MCF 10A (cell line): Measurements from ENCODE around the gene H6PD. TPM values are rescaled to one million over a fixed set of nuclear protein-coding genes. Genes with fewer than 3 reads are reported as not detected.

Experiments
- BruUV-seq: library from RNA; stranded (reverse); fragments of 400-500 nt; replicated peaks from 2 replicates; lab custom pipeline; 2021; lab: Mats Ljungman, UMichigan
- CTCF ChIA-PET: fragments of 300-600 bp; sonication (Branson Sonifier 250); formaldehyde crosslinking; extraction: SDS; loops from one replicate; lab custom pipeline; 2021; ENCODE audit warnings: antibody characterized with exemption, inconsistent platforms; lab: Yijun Ruan, JAX
- POLR2A ChIA-PET: fragments of 300-600, 350-650 bp; sonication (Branson Sonifier 250); formaldehyde crosslinking; extraction: SDS; loops from one replicate; lab custom pipeline; 2020; ENCODE audit warnings: antibody characterized with exemption, inconsistent platforms; lab: Yijun Ruan, JAX
- DNase-seq: peaks from one replicate; pipeline ENCODE4 v3.0.0-alpha.2; 2018; ENCODE audit not compliant: unreplicated experiment
- H3K27ac Mint-ChIP-seq: one replicate; pipeline ENCODE4 v1.8.0; 2022; ENCODE audit warnings: mild to moderate bottlenecking, low read depth, mixed read lengths; ENCODE audit not compliant: unreplicated experiment
- H3K27me3 Mint-ChIP-seq: one replicate; pipeline ENCODE4 v1.8.0; 2022; ENCODE audit warnings: mixed read lengths; ENCODE audit not compliant: insufficient read depth, unreplicated experiment
- H3K36me3 Mint-ChIP-seq: one replicate; pipeline ENCODE4 v1.8.0; 2022; ENCODE audit warnings: mild to moderate bottlenecking, moderate library complexity, mixed read lengths; ENCODE audit not compliant: insufficient read depth, unreplicated experiment
- H3K4me1 Mint-ChIP-seq: one replicate; pipeline ENCODE4 v1.8.0; 2022; ENCODE audit warnings: mixed read lengths; ENCODE audit not compliant: insufficient read depth, unreplicated experiment
- H3K4me3 Mint-ChIP-seq: one replicate; pipeline ENCODE4 v1.8.0; 2022; ENCODE audit warnings: mild to moderate bottlenecking, moderate library complexity, mixed read lengths; ENCODE audit not compliant: unreplicated experiment
- H3K9me3 Mint-ChIP-seq: one replicate; pipeline ENCODE4 v1.8.0; 2022; ENCODE audit warnings: mixed read lengths; ENCODE audit not compliant: unreplicated experiment
- CTCF ChIP-seq: fragments of 200-600 bp; IDR thresholded peaks from one replicate; pipeline ENCODE4 v1.8.0; 2022; ENCODE audit warnings: antibody characterized with exemption, mild to moderate bottlenecking; ENCODE audit not compliant: unreplicated experiment
- intact Hi-C: fragments of 100-400 bp; cut with micrococcal nuclease; formaldehyde crosslinking; loops from 2 replicates; pipeline ENCODE4 v1.14.1; 2022
- total RNA-seq: library from RNA; stranded (reverse); gene quantifications from 2 replicates; pipeline ENCODE4 v1.2.3, GENCODE V29; 2022

The H6PD gene
- total RNA-seq, 1 experiment from 2014 or later = 23.6 TPM

GRCh38 chr1:9319208-9319788, 84.7 kb downstream of the H6PD start:
- BruUV-seq = no TSS peak
- intact Hi-C loops = no loop called here
- H3K9me3 Mint-ChIP-seq = no peaks in the 10 kb centered on the region
- CTCF ChIA-PET = no interaction called here
- POLR2A ChIA-PET = no interaction called here
- H3K36me3 Mint-ChIP-seq = peaks cover 7% of the 10 kb centered on the region
- DNase-seq = no peak
- peaks cover 52% of the 10 kb centered on the region for H3K4me1 Mint-ChIP-seq
- TF ChIP-seq CTCF = no peak
- H3K27me3 Mint-ChIP-seq = no peaks in the 10 kb centered on the region
- no peak overlapping the region for H3K27ac Mint-ChIP-seq
- H3K4me3 Mint-ChIP-seq = no peak overlapping the region

- H3K36me3 Mint-ChIP-seq = peaks cover 7% of the 10 kb centered on the region
- intact Hi-C loops = no loop called here
- H3K4me1 Mint-ChIP-seq = peaks cover 46% of the 10 kb centered on the region
- POLR2A ChIA-PET = no interaction called here
- no peak for DNase-seq
- H3K9me3 Mint-ChIP-seq = no peaks in the 10 kb centered on the region
- CTCF ChIA-PET = interaction anchor here (1.1 kb wide), 1 partner anchor 253 kb away, joined by 5 read pairs; no protein-coding TSS in a partner anchor
- no peak for TF ChIP-seq CTCF
- H3K4me3 Mint-ChIP-seq = no peak overlapping the region
- no peaks in the 10 kb centered on the region for H3K27me3 Mint-ChIP-seq
- BruUV-seq = no TSS peak
- H3K27ac Mint-ChIP-seq = no peak overlapping the region
Observed at GRCh38 chr1:9319789-9320519, 85.4 kb downstream of the H6PD start.

Other genes with a start within 250 kb of the H6PD start
- gene SLC2A7, start 208.4 kb upstream of the H6PD start, total RNA-seq = not detected in 2 replicates
- gene SLC2A5, start 165.1 kb upstream of the H6PD start, total RNA-seq = 0.39 and 0.61 TPM in 2 replicates
- 8.1 and 12.7 TPM in 2 replicates for gene GPR157, start 105.7 kb upstream of the H6PD start, total RNA-seq
- gene SPSB1, start 58.1 kb downstream of the H6PD start, total RNA-seq = 8.2 and 16.2 TPM in 2 replicates